K562 (cell line): Measurements from ENCODE around the gene DPH5. TPM values are rescaled to one million over a fixed set of nuclear protein-coding genes. Genes with fewer than 3 reads are reported as not detected.

ENCODE experiments used
- BACH1 ChIP-seq: fragments of 200-800 bp; sonication (Bioruptor generic); IDR thresholded peaks from 2 replicates; pipeline ENCODE4 v1.6.1; 2016; ENCODE audit warnings: missing genetic modification characterization, missing compliant biosample characterization
- BRCA1 ChIP-seq, 2 experiments: fragments of 450-650 bp in 1 of 2; sonication (generic) in 1 of 2; formaldehyde crosslinking in 1 of 2; IDR thresholded peaks; 2 replicates each; pipeline versions ENCODE4 v1.5.0 to v1.6.1; 2017 to 2020; ENCODE audit warnings: mild to moderate bottlenecking in 1 of 2, missing genetic modification reagents in 1 of 2
- C11orf30 ChIP-seq: fragments of 450-650 bp; IDR thresholded peaks from 2 replicates; pipeline ENCODE4 v1.6.1; 2016; ENCODE audit warnings: low read depth, mild to moderate bottlenecking
- CBFB ChIP-seq: sonication (generic); formaldehyde crosslinking; IDR thresholded peaks from 2 replicates; pipeline ENCODE4 v1.4.0; 2020; ENCODE audit warnings: mild to moderate bottlenecking, missing genetic modification reagents
- HIVEP1 ChIP-seq: fragments of 250-450 bp; sonication (Bioruptor Pico); IDR thresholded peaks from 2 replicates; pipeline ENCODE4 v1.4.0; 2020; ENCODE audit warnings: mild to moderate bottlenecking
- LARP7 ChIP-seq: fragments of 450-650 bp; IDR thresholded peaks from 2 replicates; pipeline ENCODE4 v1.6.1; 2016
- LEF1 ChIP-seq: fragments of 450-650 bp; IDR thresholded peaks from 2 replicates; pipeline ENCODE4 v1.6.1; 2016; ENCODE audit warnings: mild to moderate bottlenecking
- NR2C1 ChIP-seq, 2 experiments: fragments of 450-650 bp; IDR thresholded peaks; 2 replicates each; pipeline ENCODE4 v1.6.1; 2017; ENCODE audit warnings: mild to moderate bottlenecking in 2 of 2, antibody characterized with exemption in 1 of 2, inconsistent platforms in 1 of 2, missing compliant biosample characterization in 1 of 2, missing genetic modification characterization in 1 of 2
- PRMT5 ChIP-seq: sonication (generic); formaldehyde crosslinking; IDR thresholded peaks from 2 replicates; pipeline ENCODE4 v1.5.0; 2020; ENCODE audit warnings: missing genetic modification reagents
- SMARCA4 ChIP-seq: fragments of 450-650 bp; IDR thresholded peaks from 2 replicates; pipeline ENCODE4 v1.6.1; 2016
- SP1 ChIP-seq: sonication (generic); formaldehyde crosslinking; IDR thresholded peaks from 2 replicates; pipeline ENCODE4 v1.8.1; 2022; ENCODE audit warnings: mild to moderate bottlenecking, missing genetic modification reagents
- SP2 ChIP-seq: IDR thresholded peaks from 2 replicates; pipeline ENCODE4 v1.6.1; 2011; ENCODE audit warnings: mild to moderate bottlenecking, low read depth, low read length, moderate library complexity; ENCODE audit not compliant: poor library complexity, severe bottlenecking; ENCODE audit errors: extremely low read depth
- ZNF316 ChIP-seq: fragments of 450-650 bp; IDR thresholded peaks from 2 replicates; pipeline ENCODE4 v1.6.1; 2016
- ZNF551 ChIP-seq: fragments of 250-450 bp; sonication (Bioruptor Pico); IDR thresholded peaks from 2 replicates; pipeline ENCODE4 v1.5.0; 2021; ENCODE audit warnings: mild to moderate bottlenecking, moderate library complexity
- ZNF668 ChIP-seq: fragments of 250-450 bp; sonication (Bioruptor Pico); IDR thresholded peaks from 2 replicates; pipeline ENCODE4 v1.8.0; 2022; ENCODE audit warnings: mild to moderate bottlenecking, inconsistent platforms
- ZNF766 ChIP-seq: fragments of 200-800 bp; sonication (Bioruptor generic); conservative IDR thresholded peaks from 2 replicates; pipeline ENCODE4 v1.6.1; 2016; ENCODE audit warnings: missing genetic modification characterization, missing compliant biosample characterization
- polyA plus RNA-seq, 8 experiments: library from polyadenylated mRNA; depleted of rRNA in 4 of 8; stranded (reverse) in 5 of 8; unstranded in 3 of 8; fragments of >200 nt; fragmentation: Nextera tagmentation in 2 of 8; fragmentation: Illumina TruSeq in 1 of 8; extraction: Ambion mirVana in 2 of 8; extraction: Trizol in 1 of 8; gene quantifications; 2 replicates each; pipeline versions ENCODE4 v1.2.1 to v1.2.3, GENCODE V29; 2011 to 2014; ENCODE audit warnings: inconsistent platforms in 1 of 8, missing spikeins in 1 of 8
- total RNA-seq, 7 experiments: library from RNA; depleted of rRNA in 6 of 7; stranded (reverse); fragments of >200 nt in 6 of 7; fragmentation: Illumina TruSeq in 2 of 7; extraction: Trizol in 2 of 7; gene quantifications; 2 replicates each; pipeline versions ENCODE4 v1.2.1 to v1.2.3, GENCODE V29; 2011 to 2021; ENCODE audit warnings: low replicate concordance in 1 of 7
- TF ChIP-seq, protein P1 (sequence below): sonication (generic); IDR thresholded peaks from 2 replicates; pipeline ENCODE4 v1.6.1; 2016
- TF ChIP-seq, protein P2 (sequence below), 2 experiments: IDR thresholded peaks in 1 of 2; conservative IDR thresholded peaks in 1 of 2; 2 replicates each; pipeline ENCODE4 v1.6.1; 2016; ENCODE audit warnings: low read depth in 2 of 2, mild to moderate bottlenecking in 1 of 2, missing compliant biosample characterization in 1 of 2, missing genetic modification characterization in 1 of 2, moderate library complexity in 1 of 2
- TF ChIP-seq, protein P3 (sequence below): sonication (generic); formaldehyde crosslinking; IDR thresholded peaks from 2 replicates; pipeline ENCODE4 v1.8.1; 2023; ENCODE audit warnings: mild to moderate bottlenecking, missing genetic modification reagents

The DPH5 gene
- total and polyA plus RNA-seq, 9 of the 15 experiments (the other 6 are each of a cell fraction or from before 2014, with no cell fraction given): 37.6 to 159 (median 89.7) TPM

DNA sequence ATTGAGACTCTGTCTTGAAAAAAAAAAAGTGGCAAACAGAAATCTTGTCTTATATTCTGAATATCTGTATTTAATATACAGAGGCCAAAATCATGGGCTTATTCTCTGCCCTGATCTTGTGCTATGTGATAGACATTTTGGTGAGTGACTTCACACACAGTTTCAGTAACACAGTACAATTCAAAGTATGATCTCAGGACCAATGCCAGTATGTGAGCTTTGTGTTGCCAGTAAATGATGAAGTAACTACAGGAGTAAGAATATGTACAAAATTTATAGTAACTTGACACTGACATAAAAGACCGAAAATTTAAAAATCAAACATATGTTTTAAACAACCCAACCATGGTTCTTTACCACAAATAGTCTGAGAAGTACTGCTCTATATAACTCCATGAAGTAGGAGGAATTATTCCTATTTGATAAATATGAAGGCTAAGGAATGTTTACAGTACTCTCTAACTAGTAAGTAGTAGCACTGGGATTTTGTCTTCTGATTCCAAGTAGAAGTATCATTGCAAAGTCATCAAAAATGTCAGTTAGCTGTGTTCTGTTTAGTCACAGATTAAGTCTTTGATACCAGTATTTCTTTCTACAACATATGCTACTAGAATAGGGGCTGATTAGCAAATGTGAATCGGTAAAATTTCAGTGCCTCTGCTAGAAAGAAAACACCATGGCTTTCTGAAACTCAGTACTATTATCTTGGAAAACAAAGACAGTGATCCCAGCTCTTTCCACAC, 25.3 kb downstream of the DPH5 start (continued):
- TF ChIP-seq HIVEP1 (CRISPR knock-in tag) (no peak), ZNF766 (CRISPR knock-in tag) (0 out of 2 replicates have a peak, but pooled peaks have one; percentile 51), SP2 (no peak), LARP7 (no peak), SP1 (CRISPR knock-in tag) (no peak), LEF1 (0 out of 2 replicates have a peak, but pooled peaks have one; percentile 31), SMARCA4 (peak; percentile 39; the same call in 1 of the 2 replicates), PRMT5 (CRISPR knock-in tag) (no peak), C11orf30 (peak; percentile 92), BRCA1 (IDR thresholded peaks at IDR 0.05) (no peak), BRCA1 (CRISPR knock-in tag; IDR thresholded peaks at IDR 0.05) (no peak), CBFB (CRISPR knock-in tag) (no peak), NR2C1 (IDR thresholded peaks at IDR 0.05) (no peak), NR2C1 (tag; IDR thresholded peaks at IDR 0.05) (no peak), ZNF316 (peak; percentile 95), ZNF668 (0 out of 2 replicates have a peak, but pooled peaks have one; percentile 26), ZNF551 (CRISPR knock-in tag) (no peak), BACH1 (tag) (0 out of 2 replicates have a peak, but pooled peaks have one; percentile 48)
- TF ChIP-seq, protein P1, sequence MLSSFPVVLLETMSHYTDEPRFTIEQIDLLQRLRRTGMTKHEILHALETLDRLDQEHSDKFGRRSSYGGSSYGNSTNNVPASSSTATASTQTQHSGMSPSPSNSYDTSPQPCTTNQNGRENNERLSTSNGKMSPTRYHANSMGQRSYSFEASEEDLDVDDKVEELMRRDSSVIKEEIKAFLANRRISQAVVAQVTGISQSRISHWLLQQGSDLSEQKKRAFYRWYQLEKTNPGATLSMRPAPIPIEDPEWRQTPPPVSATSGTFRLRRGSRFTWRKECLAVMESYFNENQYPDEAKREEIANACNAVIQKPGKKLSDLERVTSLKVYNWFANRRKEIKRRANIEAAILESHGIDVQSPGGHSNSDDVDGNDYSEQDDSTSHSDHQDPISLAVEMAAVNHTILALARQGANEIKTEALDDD: peak; percentile 87
- TF ChIP-seq, protein P2, sequence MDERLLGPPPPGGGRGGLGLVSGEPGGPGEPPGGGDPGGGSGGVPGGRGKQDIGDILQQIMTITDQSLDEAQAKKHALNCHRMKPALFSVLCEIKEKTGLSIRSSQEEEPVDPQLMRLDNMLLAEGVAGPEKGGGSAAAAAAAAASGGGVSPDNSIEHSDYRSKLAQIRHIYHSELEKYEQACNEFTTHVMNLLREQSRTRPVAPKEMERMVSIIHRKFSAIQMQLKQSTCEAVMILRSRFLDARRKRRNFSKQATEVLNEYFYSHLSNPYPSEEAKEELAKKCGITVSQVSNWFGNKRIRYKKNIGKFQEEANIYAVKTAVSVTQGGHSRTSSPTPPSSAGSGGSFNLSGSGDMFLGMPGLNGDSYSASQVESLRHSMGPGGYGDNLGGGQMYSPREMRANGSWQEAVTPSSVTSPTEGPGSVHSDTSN (CRISPR knock-in tag; IDR thresholded peaks at IDR 0.05; ENCODE audit: low read depth): no peak
- TF ChIP-seq, protein P2 (tag; conservative IDR thresholded peaks at IDR 0.05; ENCODE audit: low read depth): no peak
- TF ChIP-seq, protein P3, sequence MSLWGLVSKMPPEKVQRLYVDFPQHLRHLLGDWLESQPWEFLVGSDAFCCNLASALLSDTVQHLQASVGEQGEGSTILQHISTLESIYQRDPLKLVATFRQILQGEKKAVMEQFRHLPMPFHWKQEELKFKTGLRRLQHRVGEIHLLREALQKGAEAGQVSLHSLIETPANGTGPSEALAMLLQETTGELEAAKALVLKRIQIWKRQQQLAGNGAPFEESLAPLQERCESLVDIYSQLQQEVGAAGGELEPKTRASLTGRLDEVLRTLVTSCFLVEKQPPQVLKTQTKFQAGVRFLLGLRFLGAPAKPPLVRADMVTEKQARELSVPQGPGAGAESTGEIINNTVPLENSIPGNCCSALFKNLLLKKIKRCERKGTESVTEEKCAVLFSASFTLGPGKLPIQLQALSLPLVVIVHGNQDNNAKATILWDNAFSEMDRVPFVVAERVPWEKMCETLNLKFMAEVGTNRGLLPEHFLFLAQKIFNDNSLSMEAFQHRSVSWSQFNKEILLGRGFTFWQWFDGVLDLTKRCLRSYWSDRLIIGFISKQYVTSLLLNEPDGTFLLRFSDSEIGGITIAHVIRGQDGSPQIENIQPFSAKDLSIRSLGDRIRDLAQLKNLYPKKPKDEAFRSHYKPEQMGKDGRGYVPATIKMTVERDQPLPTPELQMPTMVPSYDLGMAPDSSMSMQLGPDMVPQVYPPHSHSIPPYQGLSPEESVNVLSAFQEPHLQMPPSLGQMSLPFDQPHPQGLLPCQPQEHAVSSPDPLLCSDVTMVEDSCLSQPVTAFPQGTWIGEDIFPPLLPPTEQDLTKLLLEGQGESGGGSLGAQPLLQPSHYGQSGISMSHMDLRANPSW (CRISPR knock-in tag): no peak
